ENCODE data around the gene THADA. TPM values are rescaled to one million over a fixed set of nuclear protein-coding genes. Genes with fewer than 3 reads are reported as not detected.

THADA gene
- total RNA-seq, 1 experiment from 2014 or later = 20.1 TPM

DNA sequence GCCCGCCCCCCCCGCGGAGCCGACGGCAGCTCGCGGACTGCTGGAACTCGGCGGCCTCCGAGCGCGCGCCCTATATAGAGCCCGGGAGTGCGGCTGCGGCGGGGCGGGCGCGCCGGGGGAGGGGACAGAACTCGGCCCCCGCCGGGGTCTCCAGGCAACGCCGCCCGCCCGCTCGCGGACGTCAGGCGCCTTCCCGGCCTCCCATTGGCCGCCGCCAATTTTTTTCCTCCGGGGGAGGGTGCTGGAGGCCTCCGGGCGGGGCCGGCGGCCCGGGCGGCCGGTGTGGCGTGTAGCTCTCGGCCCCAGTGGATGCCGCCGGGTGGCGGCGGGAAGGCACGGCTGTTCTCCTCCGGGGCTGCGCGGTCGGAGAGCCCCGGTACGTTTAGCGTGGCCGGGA lies 369.3 kb downstream of the THADA start, which contains the start of gene ZFP36L2:
ZFP36L2 (minus strand) TSS at position 49 of the 397 bp plus-strand sequence. CDS start 291 bp downstream, outside the sequence.
- Mint-ChIP-seq H3K9me3 (peaks cover 0 to 3% of the 10 kb centered on the region in 2 experiments; a peak in 1 of 5 replicates), H3K27me3 (ENCODE audit: low read depth) (peaks cover 1% of the 10 kb centered on the region; the same call in 1 of the 2 replicates), H3K4me3 (peak within 1 kb of the TSS; percentile 96), H3K4me1 (peaks cover 45 to 50% of the 10 kb centered on the region in 2 experiments), H3K27ac (peak within 1 kb of the TSS; percentile 61 to 92 (median 89); a peak in 4 of 7 replicates), H3K36me3 (ENCODE audit: insufficient read depth in 1 of 3, low read depth in 3 of 3) (peaks cover 13 to 37% (median 27%) of the 10 kb centered on the region in 3 experiments)
- H3K18ac ChIP-seq (ENCODE audit: insufficient read length, low read depth, low read length) = peak within 1 kb of the TSS; percentile 90
- H3K14ac ChIP-seq (ENCODE audit: insufficient read depth, low read length) = peak within 1 kb of the TSS; percentile 65
- H3K4ac ChIP-seq (ENCODE audit: low read depth, low read length) = no peak within 1 kb of the TSS
- TF ChIP-seq, protein P1, sequence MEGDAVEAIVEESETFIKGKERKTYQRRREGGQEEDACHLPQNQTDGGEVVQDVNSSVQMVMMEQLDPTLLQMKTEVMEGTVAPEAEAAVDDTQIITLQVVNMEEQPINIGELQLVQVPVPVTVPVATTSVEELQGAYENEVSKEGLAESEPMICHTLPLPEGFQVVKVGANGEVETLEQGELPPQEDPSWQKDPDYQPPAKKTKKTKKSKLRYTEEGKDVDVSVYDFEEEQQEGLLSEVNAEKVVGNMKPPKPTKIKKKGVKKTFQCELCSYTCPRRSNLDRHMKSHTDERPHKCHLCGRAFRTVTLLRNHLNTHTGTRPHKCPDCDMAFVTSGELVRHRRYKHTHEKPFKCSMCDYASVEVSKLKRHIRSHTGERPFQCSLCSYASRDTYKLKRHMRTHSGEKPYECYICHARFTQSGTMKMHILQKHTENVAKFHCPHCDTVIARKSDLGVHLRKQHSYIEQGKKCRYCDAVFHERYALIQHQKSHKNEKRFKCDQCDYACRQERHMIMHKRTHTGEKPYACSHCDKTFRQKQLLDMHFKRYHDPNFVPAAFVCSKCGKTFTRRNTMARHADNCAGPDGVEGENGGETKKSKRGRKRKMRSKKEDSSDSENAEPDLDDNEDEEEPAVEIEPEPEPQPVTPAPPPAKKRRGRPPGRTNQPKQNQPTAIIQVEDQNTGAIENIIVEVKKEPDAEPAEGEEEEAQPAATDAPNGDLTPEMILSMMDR (conservative IDR thresholded peaks at IDR 0.05) = no peak
- H3K23ac ChIP-seq (ENCODE audit: insufficient read length, low read depth, low read length) = no peak within 1 kb of the TSS
- H3K27me3 ChIP-seq (ENCODE audit: insufficient read depth, low read length) = no peaks in the 10 kb centered on the region
- no peak within 1 kb of the TSS for H3K27ac ChIP-seq (ENCODE audit: insufficient read length, low read depth, low read length)
- no peaks in the 10 kb centered on the region for H4K20me1 ChIP-seq (ENCODE audit: control insufficient read depth, insufficient read depth, insufficient read length)
- peaks cover 16% of the 10 kb centered on the region; the same call in 1 of the 2 replicates for H3K79me2 ChIP-seq (ENCODE audit: insufficient read depth, low read length)
- no peaks in the 10 kb centered on the region for H3K79me1 ChIP-seq (ENCODE audit: insufficient read depth, low read depth, low read length, poor library complexity, severe bottlenecking)
- no peaks in the 10 kb centered on the region for H3K9me3 ChIP-seq (ENCODE audit: control insufficient read depth, low read depth, low read length)
- no peak within 1 kb of the TSS for H2BK20ac ChIP-seq (ENCODE audit: low read depth, low read length, poor library complexity, severe bottlenecking)
- H4K91ac ChIP-seq (ENCODE audit: insufficient read length, low read depth, low read length) = no peak within 1 kb of the TSS
- no peak within 1 kb of the TSS for H2BK15ac ChIP-seq (ENCODE audit: low read depth, low read length)
- no peak within 1 kb of the TSS for H2AK5ac ChIP-seq (ENCODE audit: insufficient read length, low read length)
- peak; percentile 90 for DNase-seq
- no peak within 1 kb of the TSS for H3T11ph ChIP-seq (ENCODE audit: low read length)
- H3K9ac ChIP-seq (ENCODE audit: extremely low read depth, insufficient read length, low read length) = peak within 1 kb of the TSS; percentile 70
- peaks cover 3% of the 10 kb centered on the region for H3K23me2 ChIP-seq (ENCODE audit: insufficient read length, low read depth, low read length, poor library complexity, severe bottlenecking)
- no peak within 1 kb of the TSS for H4K5ac ChIP-seq (ENCODE audit: insufficient read length, low read depth, low read length)
- H3K4me1 ChIP-seq (ENCODE audit: insufficient read depth, low read length) = peaks cover 3% of the 10 kb centered on the region; the same call in 1 of the 2 replicates
- peak within 1 kb of the TSS; percentile 53 for H3K4me2 ChIP-seq (ENCODE audit: insufficient read depth, insufficient read length, low read length)
- no peak within 1 kb of the TSS for H2BK12ac ChIP-seq (ENCODE audit: insufficient read length, low read depth, low read length)
- no peak within 1 kb of the TSS for H2BK120ac ChIP-seq (ENCODE audit: low read depth, low read length, poor library complexity, severe bottlenecking)
- H3K56ac ChIP-seq (ENCODE audit: insufficient read length, low read depth, low read length) = no peak within 1 kb of the TSS
- H2AFZ ChIP-seq (ENCODE audit: low read length) = no peak within 1 kb of the TSS
- WGBS (ENCODE audit: extremely low coverage, insufficient read length, low lambda C conversion rate) = no CpG with 5 or more reads among the region's 58 CpGs
- no peak within 1 kb of the TSS for H2BK5ac ChIP-seq (ENCODE audit: insufficient read length, low read length)
- H4K8ac ChIP-seq (replicated peaks; ENCODE audit: insufficient read length, low read depth, low read length) = no peak within 1 kb of the TSS

Measured in H9 (cell line).